ENCODE data around the gene CCDC92.
"Not testable (repeated sequence)": the region's sequence is repeated elsewhere in the genome, so short reads cannot be mapped to it uniquely, and the experiment has no call there.

CCDC92 gene

DNA sequence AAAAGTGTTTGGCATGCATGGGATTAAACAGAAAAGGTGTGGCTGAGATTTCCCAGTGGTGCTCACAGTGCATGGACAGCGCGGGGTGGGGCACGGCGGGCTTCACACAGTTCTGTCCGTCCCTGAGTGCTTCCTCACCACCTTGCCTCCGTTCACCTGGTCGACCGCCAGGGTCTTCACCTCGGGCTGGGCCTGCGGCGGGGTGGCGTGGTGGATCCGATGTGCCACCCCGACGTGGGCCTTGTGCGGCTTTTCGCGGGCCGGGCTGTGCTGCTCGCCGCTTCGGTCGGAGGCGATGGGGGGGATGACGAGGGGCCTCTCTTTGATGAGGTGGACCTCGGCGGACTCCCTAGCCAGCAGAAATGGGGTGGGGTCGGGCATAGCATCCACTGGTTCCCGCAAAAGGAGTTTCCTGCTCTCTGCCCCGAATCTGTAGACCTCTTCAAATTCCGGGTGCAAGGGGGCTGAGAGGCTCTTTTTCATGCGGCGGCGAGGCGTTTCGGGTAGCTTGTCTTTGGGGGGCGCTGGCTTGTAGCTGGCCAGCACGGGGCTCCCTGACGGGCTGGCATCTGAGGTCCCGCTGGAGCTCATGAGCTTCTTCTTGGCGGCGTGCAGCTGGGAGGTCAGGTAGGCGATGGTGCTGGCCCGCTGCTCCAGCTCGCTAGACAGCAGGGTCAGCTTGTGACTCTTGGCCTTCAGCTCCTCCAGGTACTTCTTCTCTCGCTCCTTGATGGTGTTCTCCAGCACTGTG is 35.5 kb downstream of the CCDC92 start:
- DNase-seq (ENCODE audit: low read depth in 2 of 2) = no peak

DNA sequence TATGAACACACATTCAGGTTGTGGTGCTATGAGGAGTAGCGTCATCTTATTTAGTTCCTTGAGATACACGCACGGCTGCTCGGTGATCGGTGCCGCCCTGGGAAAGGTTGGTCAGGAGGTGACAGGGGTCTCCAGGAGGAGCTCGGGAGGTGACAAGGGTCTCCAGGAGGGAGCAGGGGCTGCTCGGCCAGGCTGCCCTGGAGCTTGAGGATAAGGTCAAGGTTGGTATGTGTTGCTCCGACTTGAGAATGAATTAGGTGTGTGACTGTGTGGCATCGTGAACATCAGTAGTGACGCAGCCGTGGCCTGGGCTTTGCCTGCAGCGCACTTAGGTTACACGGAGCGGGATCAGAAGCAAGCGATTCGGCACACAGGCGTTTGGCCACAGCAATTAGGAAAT is 36.2 kb downstream of the CCDC92 start:
- DNase-seq (ENCODE audit: low read depth in 2 of 2) = no peak

- no peak for DNase-seq (ENCODE audit: low read depth in 2 of 2)
Measured at GRCh38 chr12:123935956-123936355, 36.7 kb downstream of the CCDC92 start.

- DNase-seq (ENCODE audit: low read depth in 2 of 2) = no peak
Measured at GRCh38 chr12:123934829-123935228, 37.8 kb downstream of the CCDC92 start.

- no peak for DNase-seq (ENCODE audit: low read depth in 2 of 2)
Measured at GRCh38 chr12:123934016-123934620, 38.5 kb downstream of the CCDC92 start.

DNA sequence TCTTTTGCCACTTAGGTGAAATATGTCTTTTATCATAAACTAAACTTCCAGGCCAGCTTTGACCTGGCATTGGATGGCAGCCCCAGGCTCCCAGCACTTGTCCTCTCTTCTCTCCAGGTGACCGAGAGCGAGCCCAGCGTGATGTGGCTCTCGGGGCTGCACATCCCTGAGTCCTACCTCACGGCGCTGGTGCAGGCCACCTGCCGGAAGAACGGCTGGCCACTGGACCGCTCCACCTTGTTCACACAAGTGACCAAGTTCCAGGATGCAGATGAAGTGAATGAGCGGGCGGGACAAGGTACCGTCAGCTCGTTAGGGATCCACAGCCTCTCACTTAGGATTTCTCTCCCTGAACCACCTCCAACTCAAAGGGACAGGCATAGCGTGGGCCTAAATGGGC is 39.4 kb downstream of the CCDC92 start:
- no peak for DNase-seq (ENCODE audit: low read depth in 2 of 2)

DNA sequence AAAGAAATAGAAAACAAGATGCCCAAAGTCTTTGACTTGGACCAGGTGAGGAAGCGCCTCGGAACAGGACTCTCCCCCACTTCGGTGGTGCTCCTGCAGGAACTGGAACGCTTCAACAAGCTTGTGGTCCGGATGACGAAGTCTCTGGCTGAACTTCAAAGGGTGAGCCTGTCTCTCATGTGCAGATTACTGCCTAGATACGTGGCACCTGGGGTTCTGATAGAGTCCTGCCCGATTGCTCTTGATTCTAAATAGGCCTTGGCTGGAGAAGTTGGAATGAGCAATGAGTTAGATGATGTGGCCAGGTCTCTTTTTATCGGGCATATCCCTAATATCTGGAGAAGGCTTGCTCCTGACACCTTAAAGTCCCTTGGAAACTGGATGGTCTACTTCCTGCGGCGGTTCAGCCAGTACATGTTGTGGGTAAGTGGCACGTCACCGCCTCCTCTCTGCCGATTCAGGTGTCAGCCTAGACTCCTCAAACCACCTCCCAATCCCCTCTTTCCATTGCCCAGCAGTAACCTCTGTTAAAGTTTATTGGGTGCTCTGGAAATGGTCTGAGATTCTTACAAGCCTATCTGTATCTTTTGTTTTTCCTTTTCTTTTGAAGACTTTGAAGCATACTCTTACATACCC is 40.8 kb downstream of the CCDC92 start:
- no peak for DNase-seq (ENCODE audit: low read depth in 2 of 2)

DNA sequence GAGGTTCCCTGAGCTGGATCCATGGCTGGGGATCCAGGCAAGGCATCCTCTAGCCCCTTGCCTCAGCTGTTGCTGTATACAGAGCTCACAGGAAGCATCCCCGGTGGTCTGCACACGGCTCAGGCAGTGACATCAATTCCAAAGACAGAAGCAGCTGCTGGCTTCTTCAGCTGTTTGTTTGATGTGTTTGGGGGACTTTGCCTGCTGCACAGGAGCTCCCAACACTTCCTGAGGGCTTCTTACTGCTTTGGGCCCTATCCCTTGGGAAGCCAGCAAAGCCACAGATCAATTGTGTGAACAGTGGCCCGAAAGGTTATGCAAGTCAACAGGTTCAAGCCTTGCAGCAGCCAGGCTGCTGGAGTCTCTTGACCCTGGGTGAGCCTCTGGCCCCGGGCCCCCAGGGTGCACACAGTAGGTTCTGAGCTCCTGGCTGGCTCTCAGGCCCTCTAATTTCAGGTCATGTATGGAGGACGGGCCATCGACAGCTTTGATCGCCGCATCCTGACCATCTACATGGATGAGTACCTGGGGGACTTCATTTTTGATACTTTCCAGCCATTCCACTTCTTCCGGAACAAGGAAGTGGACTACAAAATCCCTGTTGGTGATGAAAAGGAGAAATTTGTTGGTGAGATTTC is 42.6 kb downstream of the CCDC92 start:
- DNase-seq (ENCODE audit: low read depth in 2 of 2) = no peak

GRCh38 chr12:123928897-123929296 is 43.7 kb downstream of the CCDC92 start:
- no peak for DNase-seq (ENCODE audit: low read depth in 2 of 2)

DNA sequence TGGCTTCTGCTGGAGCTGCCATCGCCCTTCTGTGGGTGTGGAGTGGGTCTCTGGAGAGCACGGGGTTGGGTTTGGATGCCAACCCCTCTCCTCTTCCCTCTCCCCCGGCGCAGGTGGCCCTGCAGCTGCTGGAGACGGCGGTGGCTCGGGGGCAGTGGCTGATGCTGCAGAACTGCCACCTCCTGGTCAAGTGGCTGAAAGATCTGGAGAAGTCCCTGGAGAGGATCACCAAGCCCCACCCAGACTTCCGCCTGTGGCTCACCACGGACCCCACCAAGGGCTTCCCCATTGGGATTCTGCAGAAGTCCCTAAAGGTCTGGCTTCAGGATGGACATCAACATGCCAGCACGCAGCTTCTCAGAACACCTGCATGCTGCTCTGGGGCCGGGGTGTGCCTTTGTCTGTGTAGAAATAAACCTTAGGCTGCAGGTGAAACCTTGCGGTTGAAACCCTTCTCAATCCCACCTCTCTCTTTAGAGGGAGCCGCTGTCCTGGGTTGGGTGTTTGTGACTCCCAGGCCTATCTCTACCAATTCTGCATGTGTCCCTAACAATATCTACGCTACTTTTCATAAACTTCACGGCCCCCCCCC is 44.3 kb downstream of the CCDC92 start:
- no peak for DNase-seq (ENCODE audit: low read depth in 2 of 2)

DNA sequence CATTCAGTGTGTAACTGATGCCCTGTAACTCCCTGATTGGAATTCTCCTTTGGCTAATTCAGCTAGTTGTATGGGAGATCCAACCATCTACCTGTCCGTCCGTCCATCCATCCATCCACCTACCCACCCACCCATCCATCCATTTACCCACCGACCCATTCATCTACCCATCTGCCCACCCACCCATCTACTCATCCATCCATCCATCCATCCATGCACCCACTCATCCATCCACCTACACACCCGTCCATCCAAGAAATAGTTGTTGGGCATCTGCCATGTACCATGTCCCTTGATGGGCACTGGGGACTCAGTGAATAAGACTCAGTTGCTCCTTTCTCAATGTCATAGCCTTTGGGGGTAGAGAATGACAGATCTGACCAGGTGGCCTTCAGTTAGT is 48.1 kb downstream of the CCDC92 start:
- DNase-seq (ENCODE audit: low read depth in 2 of 2) = no peak

- DNase-seq (ENCODE audit: low read depth in 2 of 2) = no peak
Measured at GRCh38 chr12:123923927-123924326, 48.7 kb downstream of the CCDC92 start.

- no peak for DNase-seq (ENCODE audit: low read depth in 2 of 2)
Measured at GRCh38 chr12:123923038-123923437, 49.6 kb downstream of the CCDC92 start.

DNA sequence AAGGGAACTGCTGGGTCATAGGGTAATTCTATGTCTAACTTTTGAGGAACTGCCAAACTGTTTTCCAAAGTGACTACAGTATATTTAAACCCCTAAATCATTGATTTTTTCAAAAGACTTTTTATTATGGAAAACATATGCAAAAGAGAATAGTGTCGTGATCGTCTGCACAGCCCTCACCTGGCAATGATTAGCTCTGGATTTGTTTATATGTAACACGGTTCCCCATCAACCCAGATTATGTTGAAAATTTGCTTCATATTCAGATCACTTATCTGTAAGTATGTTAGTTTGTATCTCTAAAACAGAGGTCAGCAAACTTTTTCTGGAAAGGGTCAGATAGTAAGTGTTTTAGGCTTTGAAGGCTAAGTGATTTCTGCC is 52.7 kb downstream of the CCDC92 start:
- DNase-seq (ENCODE audit: low read depth in 2 of 2) = no peak

- DNase-seq (ENCODE audit: low read depth in 2 of 2) = no peak
Measured at GRCh38 chr12:123917337-123917850, 55.2 kb downstream of the CCDC92 start.

- peak in 1 of 2 donors; percentile 27 for DNase-seq (ENCODE audit: low read depth in 2 of 2)
Measured at GRCh38 chr12:123916729-123917128, 55.9 kb downstream of the CCDC92 start.

- no peak for DNase-seq (ENCODE audit: low read depth in 2 of 2)
Measured at GRCh38 chr12:123914726-123915333, 57.8 kb downstream of the CCDC92 start.

DNA sequence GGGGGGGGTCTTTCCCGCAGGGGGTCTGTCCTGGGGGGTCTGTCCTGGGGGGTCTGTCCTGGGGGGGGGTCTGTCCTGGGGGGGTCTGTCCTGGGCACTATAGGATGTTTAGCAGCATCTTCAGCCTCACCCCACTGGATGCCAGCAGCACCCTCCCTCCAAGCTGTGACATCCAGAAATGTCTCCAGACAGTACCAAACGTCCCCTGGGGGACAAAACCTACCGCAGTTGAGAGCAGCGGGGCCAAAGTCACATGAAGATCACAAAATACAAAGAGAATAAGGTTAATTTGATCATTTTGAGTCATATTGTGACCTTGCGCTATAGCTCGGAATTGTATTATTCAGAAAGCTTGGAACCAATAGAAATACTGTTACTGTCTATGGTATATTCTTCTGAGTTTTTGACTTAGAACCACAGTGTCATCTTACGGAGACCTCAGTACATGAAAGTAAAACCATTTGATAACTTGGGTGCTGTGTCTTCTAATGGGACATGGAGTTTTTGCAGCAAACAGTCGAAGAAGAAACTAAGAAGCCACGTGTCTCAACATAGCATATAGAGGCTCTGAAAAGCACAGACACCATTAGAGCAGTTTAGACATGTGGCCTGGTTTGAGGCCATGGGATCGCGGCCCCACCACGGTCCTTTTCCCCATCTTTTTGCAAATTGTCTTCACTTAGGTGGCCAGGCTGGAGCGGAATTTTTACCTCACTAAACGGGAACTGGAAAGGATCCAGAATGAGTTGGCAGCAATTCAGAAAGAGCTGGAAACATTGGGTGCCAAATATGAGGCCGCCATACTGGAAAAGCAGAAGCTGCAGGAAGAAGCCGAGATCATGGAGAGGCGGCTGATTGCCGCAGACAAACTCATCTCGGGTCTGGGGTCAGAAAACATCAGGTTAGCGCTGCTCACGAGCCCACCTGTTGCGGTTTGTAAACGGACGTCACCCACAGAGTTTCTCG is 59.9 kb downstream of the CCDC92 start:
- DNase-seq (ENCODE audit: low read depth in 2 of 2) = no peak

- not testable (repeated sequence) for DNase-seq (ENCODE audit: low read depth in 2 of 2)
Measured at GRCh38 chr12:123911672-123912409, 60.8 kb downstream of the CCDC92 start.

DNA sequence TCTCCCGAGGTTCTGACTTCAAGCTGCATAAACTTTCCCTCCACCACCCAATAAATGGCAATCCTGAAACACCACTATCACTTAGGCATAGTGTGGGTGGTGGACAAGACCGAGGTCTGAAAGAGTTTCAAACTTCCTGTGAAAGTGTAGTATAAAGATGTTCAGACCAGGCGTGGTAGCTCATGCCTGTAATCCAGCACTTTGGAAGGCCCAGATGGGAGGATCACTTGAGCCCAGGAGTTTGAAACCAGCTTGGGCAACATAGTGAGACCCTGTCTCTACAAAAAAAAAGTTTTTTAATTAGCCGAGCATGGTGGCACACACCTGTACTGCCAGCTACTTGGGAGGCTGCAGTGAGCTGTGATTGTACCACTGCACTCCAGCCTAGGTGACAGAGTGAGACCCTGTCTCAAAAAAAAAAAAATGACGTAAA is 61.9 kb downstream of the CCDC92 start:
- DNase-seq (ENCODE audit: low read depth in 2 of 2) = no peak
